SK-N-MC (cell line): Measurements from ENCODE around the gene GABARAP.

Experiments
- EZH2 ChIP-seq: fragments of 200-600 bp; sonication (generic); IDR thresholded peaks from one replicate; pipeline ENCODE4 v1.6.1; 2017; ENCODE audit warnings: antibody characterized with exemption
- FOXP2 ChIP-seq: optimal IDR thresholded peaks from 2 replicates; pipeline ENCODE3; 2011; ENCODE audit warnings: mild to moderate bottlenecking, moderate library complexity; ENCODE audit not compliant: insufficient read depth; ENCODE audit errors: extremely low read length, control extremely low read depth
- POLR2AphosphoS5 ChIP-seq: IDR thresholded peaks from 2 replicates; pipeline ENCODE4 v1.6.1; 2012; ENCODE audit warnings: mild to moderate bottlenecking, low read depth, low read length, borderline replicate concordance

DNA sequence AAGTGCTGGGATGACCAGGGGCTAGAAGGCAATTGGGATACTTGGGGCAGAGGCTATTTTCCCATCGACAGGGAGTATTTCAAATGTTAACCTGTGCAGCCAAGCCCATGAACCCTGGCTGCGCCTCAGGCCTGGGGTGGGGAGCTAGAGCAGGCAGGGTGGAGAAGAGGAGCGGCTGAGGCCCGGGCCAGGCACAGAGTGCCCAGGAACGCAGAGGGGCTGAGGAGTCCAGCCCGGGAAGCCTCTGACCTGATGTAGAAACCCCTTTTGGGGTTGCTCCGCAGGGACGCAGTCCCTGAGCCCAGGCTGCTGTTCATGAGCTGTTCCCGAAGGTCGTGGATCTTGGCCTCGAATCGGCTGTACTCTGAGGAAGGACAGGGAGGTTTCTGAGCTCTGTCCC is 46.3 kb downstream of the GABARAP start:
- no peak for TF ChIP-seq EZH2
- TF ChIP-seq POLR2AphosphoS5: no peak
- TF ChIP-seq FOXP2: no peak
